ENCODE data around the gene CCDC3. TPM values are rescaled to one million over a fixed set of nuclear protein-coding genes. Genes with fewer than 3 reads are reported as not detected.
A peak's percentile ranks its signal among the peaks of the same experiment; 100 is the strongest.
"Not testable (repeated sequence)": the region's sequence is repeated elsewhere in the genome, so short reads cannot be mapped to it uniquely, and the experiment has no call there.

The CCDC3 gene
- total RNA-seq, 6 experiments from 2014 or later, result 3.6 to 10.2 (median 5.8) TPM

GRCh38 chr10:12873172-12873571 is 128.3 kb downstream of the CCDC3 start:
- Histone ChIP-seq H3K4me3 (no peak overlapping the region), H3K27me3 (no peaks in the 10 kb centered on the region), H3K4me1 (peaks cover 0 to 33% (median 7%) of the 10 kb centered on the region in 4 donors), H3K36me3 (no peaks in the 10 kb centered on the region), H3K27ac (peak overlapping the region in 2 of 3 donors; percentile 17 to 51), H3K9me3 (no peaks in the 10 kb centered on the region)
- intact Hi-C loops (cut with DNase I), result no loop called here
- TF ChIP-seq POLR2A (IDR thresholded peaks at IDR 0.05) (no peak), CTCF (IDR thresholded peaks at IDR 0.05) (no peak)
- ATAC-seq (peak; percentile 54 to 76 (median 72)), DNase-seq (peak in 1 of 3 donors; percentile 54)
- WGBS (ENCODE audit: insufficient coverage, low coverage, low lambda C conversion rate, missing lambda C conversion rate), result 54% methylated on average over 8 of the region's 8 CpGs

GRCh38 chr10:12872577-12872976 is 128.9 kb downstream of the CCDC3 start:
- whole genome bisulfite sequencing (ENCODE audit: insufficient coverage, low coverage, low lambda C conversion rate, missing lambda C conversion rate), result 12% methylated on average over 7 of the region's 9 CpGs
- Histone ChIP-seq H3K4me3 (no peak overlapping the region), H3K27ac (peak overlapping the region in 2 of 3 donors; percentile 17 to 51), H3K9me3 (no peaks in the 10 kb centered on the region), H3K36me3 (no peaks in the 10 kb centered on the region), H3K27me3 (no peaks in the 10 kb centered on the region), H3K4me1 (peaks cover 0 to 33% (median 7%) of the 10 kb centered on the region in 4 donors)
- intact Hi-C loops (cut with DNase I), result no loop called here
- ATAC-seq (peak; percentile 47 to 69 (median 56)), DNase-seq (peak in 2 of 3 donors; percentile 57 to 68)
- TF ChIP-seq POLR2A (IDR thresholded peaks at IDR 0.05) (no peak), CTCF (IDR thresholded peaks at IDR 0.05) (no peak)

- DNase-seq (no peak), ATAC-seq (no peak)
- H3K27me3 ChIP-seq, result no peaks in the 10 kb centered on the region
- intact Hi-C loops (cut with DNase I), result no loop called here
- WGBS (ENCODE audit: insufficient coverage, low coverage, low lambda C conversion rate, missing lambda C conversion rate), result 85% methylated on average over 3 of the region's 3 CpGs
- H3K9me3 ChIP-seq, result no peaks in the 10 kb centered on the region
- peaks cover 0 to 20% (median 7%) of the 10 kb centered on the region in 4 donors for H3K4me1 ChIP-seq
- no peak overlapping the region for H3K27ac ChIP-seq
- TF ChIP-seq CTCF (IDR thresholded peaks at IDR 0.05), result no peak
- TF ChIP-seq POLR2A (IDR thresholded peaks at IDR 0.05), result no peak
- no peak overlapping the region for H3K4me3 ChIP-seq
- no peaks in the 10 kb centered on the region for H3K36me3 ChIP-seq
Observed at GRCh38 chr10:12869427-12869826, 132.1 kb downstream of the CCDC3 start.

- H3K4me1 ChIP-seq, result peaks cover 0 to 11% (median 4%) of the 10 kb centered on the region in 4 donors
- no peak overlapping the region for H3K4me3 ChIP-seq
- TF ChIP-seq CTCF (IDR thresholded peaks at IDR 0.05) (no peak), POLR2A (IDR thresholded peaks at IDR 0.05) (no peak)
- WGBS (ENCODE audit: insufficient coverage, low coverage, low lambda C conversion rate, missing lambda C conversion rate), result 56% methylated on average over 2 of the region's 5 CpGs
- H3K36me3 ChIP-seq, result no peaks in the 10 kb centered on the region
- H3K9me3 ChIP-seq, result no peaks in the 10 kb centered on the region
- no peaks in the 10 kb centered on the region for H3K27me3 ChIP-seq
- H3K27ac ChIP-seq, result no peak overlapping the region
- intact Hi-C loops (cut with DNase I), result no loop called here
- DNase-seq, result no peak
- ATAC-seq, result no peak
Observed at GRCh38 chr10:12868229-12868628, 133.3 kb downstream of the CCDC3 start.

- WGBS (ENCODE audit: insufficient coverage, low coverage, low lambda C conversion rate, missing lambda C conversion rate), result 98% methylated on average over 6 of the region's 6 CpGs
- H3K27me3 ChIP-seq; H3K4me1 ChIP-seq; DNase-seq; H3K27ac ChIP-seq; ATAC-seq; H3K9me3 ChIP-seq; H3K4me3 ChIP-seq; H3K36me3 ChIP-seq; intact Hi-C loops (cut with DNase I): not testable (repeated sequence)
Observed at GRCh38 chr10:12865515-12865914, 136.0 kb downstream of the CCDC3 start.

Measured in right lobe of liver (tissue), 6 donors.